Measurements from ENCODE around the gene TPM2. TPM values are rescaled to one million over a fixed set of nuclear protein-coding genes. Genes with fewer than 3 reads are reported as not detected.

Gene TPM2
- total RNA-seq, 4 donors from 2014 or later = 45.4 to 79.6 (median 72.2) TPM

DNA sequence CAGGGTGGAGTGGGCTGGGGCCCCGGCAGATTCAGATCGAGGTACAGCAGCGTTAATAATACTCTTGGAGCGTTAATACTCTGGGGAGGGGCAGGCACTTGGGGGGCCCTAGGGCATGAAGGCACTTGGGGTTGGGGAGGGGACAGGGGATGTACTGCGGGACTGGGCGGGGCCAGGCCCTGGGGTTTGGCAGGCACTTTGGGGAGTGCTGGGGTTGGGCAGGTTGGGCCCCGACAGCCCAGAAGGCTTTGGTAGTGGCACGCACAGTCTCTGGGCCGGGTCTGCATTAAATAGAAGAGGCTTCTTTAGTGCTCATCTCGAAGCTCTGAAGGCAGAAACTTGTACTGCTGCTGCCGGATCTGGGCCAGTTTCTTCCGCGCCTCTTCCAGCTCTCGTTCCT lies 7.8 kb upstream of the TPM2 start:
- TF ChIP-seq, protein P1, sequence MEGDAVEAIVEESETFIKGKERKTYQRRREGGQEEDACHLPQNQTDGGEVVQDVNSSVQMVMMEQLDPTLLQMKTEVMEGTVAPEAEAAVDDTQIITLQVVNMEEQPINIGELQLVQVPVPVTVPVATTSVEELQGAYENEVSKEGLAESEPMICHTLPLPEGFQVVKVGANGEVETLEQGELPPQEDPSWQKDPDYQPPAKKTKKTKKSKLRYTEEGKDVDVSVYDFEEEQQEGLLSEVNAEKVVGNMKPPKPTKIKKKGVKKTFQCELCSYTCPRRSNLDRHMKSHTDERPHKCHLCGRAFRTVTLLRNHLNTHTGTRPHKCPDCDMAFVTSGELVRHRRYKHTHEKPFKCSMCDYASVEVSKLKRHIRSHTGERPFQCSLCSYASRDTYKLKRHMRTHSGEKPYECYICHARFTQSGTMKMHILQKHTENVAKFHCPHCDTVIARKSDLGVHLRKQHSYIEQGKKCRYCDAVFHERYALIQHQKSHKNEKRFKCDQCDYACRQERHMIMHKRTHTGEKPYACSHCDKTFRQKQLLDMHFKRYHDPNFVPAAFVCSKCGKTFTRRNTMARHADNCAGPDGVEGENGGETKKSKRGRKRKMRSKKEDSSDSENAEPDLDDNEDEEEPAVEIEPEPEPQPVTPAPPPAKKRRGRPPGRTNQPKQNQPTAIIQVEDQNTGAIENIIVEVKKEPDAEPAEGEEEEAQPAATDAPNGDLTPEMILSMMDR (IDR thresholded peaks at IDR 0.05) = no peak
- no peak for TF ChIP-seq POLR2A (IDR thresholded peaks at IDR 0.05)
- WGBS, 2 donors = 85% methylated on average over 12 to 14 of the region's 14 CpGs

GRCh38 chr9:35696520-35697215 lies 6.9 kb upstream of the TPM2 start:
- peak in 1 of 2 donors; percentile 50 for TF ChIP-seq POLR2A (IDR thresholded peaks at IDR 0.05)
- TF ChIP-seq, protein P1 (IDR thresholded peaks at IDR 0.05) = peak; percentile 75 to 97 (median 88)
- intact Hi-C loops (cut with DNase I) = no loop called here
- H3K36me3 ChIP-seq = peaks cover 45 to 51% of the 10 kb centered on the region in 2 donors
- 32 to 42% methylated on average over 9 of the region's 9 CpGs for WGBS, 2 donors
- no peaks in the 10 kb centered on the region for H3K9me3 ChIP-seq
- H3K4me3 ChIP-seq (replicated peaks in 1 of 3) = no peak overlapping the region
- H3K4me1 ChIP-seq = peaks cover 12 to 17% of the 10 kb centered on the region in 2 donors
- DNase-seq = peak; percentile 69 to 73
- peak overlapping the region; percentile 81 to 91 (median 86) for H3K27ac ChIP-seq
- no peaks in the 10 kb centered on the region for H3K27me3 ChIP-seq

More for the DNA sequence above, 7.8 kb upstream of the TPM2 start:
- H3K4me3 ChIP-seq (replicated peaks in 1 of 3) = no peak overlapping the region
- intact Hi-C loops (cut with DNase I) = no loop called here
- DNase-seq = no peak
- no peaks in the 10 kb centered on the region for H3K9me3 ChIP-seq
- peaks cover 54 to 59% of the 10 kb centered on the region in 2 donors for H3K36me3 ChIP-seq
- H3K4me1 ChIP-seq = peaks cover 12 to 17% of the 10 kb centered on the region in 2 donors
- peak overlapping the region; percentile 81 to 91 (median 86) for H3K27ac ChIP-seq
- no peaks in the 10 kb centered on the region for H3K27me3 ChIP-seq

- H3K4me1 ChIP-seq = peaks cover 12 to 17% of the 10 kb centered on the region in 2 donors
- 98 to 100% methylated on average over 3 of the region's 3 CpGs for WGBS, 2 donors
- no peaks in the 10 kb centered on the region for H3K27me3 ChIP-seq
- peaks cover 38 to 44% of the 10 kb centered on the region in 2 donors for H3K36me3 ChIP-seq
- peak overlapping the region; percentile 64 to 91 (median 86) for H3K27ac ChIP-seq
- no peak overlapping the region for H3K4me3 ChIP-seq (replicated peaks in 1 of 3)
- no peak for DNase-seq
- intact Hi-C loops (cut with DNase I) = no loop called here
- no peaks in the 10 kb centered on the region for H3K9me3 ChIP-seq
- TF ChIP-seq, protein P1 (IDR thresholded peaks at IDR 0.05) = no peak
- TF ChIP-seq POLR2A (IDR thresholded peaks at IDR 0.05) = no peak
Observed at GRCh38 chr9:35695943-35696401, 6.2 kb upstream of the TPM2 start.

DNA sequence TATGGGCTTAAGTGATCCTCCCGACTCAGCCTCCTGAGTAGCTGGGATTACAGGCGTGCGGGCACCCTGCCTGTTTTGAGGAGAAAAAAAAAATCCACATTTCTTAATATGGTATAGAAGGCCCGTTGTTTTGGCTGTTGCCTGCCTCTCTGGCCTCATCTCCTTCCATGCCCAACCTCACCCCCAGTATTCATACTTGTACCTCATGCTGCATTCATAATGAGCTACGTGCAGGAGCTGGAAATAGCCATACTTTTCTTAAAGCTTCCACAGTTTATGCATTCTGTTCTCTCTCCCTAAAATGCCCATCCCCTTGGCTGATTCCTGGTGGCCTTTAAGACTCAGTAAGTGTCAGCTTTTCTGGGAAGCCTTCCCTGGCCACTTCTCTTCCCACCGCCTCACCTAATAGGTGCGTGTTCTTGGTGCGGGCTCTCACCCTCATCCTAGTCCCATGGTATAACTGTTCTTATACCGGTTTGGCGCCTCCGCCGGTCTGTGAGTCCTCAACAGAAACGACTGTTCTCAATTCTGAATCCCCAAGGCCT lies 2.1 kb upstream of the TPM2 start:
- WGBS, 2 donors = 74 to 81% methylated on average over 13 of the region's 13 CpGs
- peaks cover 14% of the 10 kb centered on the region in 2 donors for H3K4me1 ChIP-seq
- no peak overlapping the region for H3K4me3 ChIP-seq (replicated peaks in 1 of 3)
- TF ChIP-seq POLR2A (IDR thresholded peaks at IDR 0.05) = no peak
- TF ChIP-seq, protein P1 (IDR thresholded peaks at IDR 0.05) = no peak
- intact Hi-C loops (cut with DNase I) = no loop called here
- no peaks in the 10 kb centered on the region for H3K27me3 ChIP-seq
- peak overlapping the region; percentile 85 to 94 (median 87) for H3K27ac ChIP-seq
- H3K9me3 ChIP-seq = no peaks in the 10 kb centered on the region
- no peak for DNase-seq
- peaks cover 0 to 2% of the 10 kb centered on the region in 2 donors for H3K36me3 ChIP-seq

DNA sequence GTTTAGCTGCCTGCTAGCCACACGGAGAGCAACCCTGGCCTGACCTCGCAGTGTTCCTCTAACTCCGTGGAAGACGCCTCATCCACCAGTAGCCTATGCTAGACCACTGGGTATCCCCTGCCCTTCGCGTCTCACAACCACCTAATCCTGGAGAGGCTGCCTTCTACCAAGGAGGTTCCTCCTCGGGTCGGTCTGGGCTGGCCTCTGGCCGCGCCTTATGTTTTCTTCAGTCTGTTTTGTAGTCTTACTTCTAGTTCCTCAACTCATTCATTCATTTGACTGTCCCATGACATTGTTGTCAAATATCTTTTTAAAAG lies 1.6 kb upstream of the TPM2 start:
- peak overlapping the region in 2 of 3 donors; percentile 78 to 92 for H3K4me3 ChIP-seq (replicated peaks in 1 of 3)
- DNase-seq = no peak
- no peaks in the 10 kb centered on the region for H3K9me3 ChIP-seq
- no peaks in the 10 kb centered on the region for H3K27me3 ChIP-seq
- peak overlapping the region; percentile 85 to 94 (median 87) for H3K27ac ChIP-seq
- WGBS, 2 donors = 32 to 39% methylated on average over 10 of the region's 10 CpGs
- no peaks in the 10 kb centered on the region for H3K36me3 ChIP-seq
- intact Hi-C loops (cut with DNase I) = no loop called here
- H3K4me1 ChIP-seq = peaks cover 9 to 12% of the 10 kb centered on the region in 2 donors
- TF ChIP-seq POLR2A (IDR thresholded peaks at IDR 0.05) = no peak
- TF ChIP-seq, protein P1 (IDR thresholded peaks at IDR 0.05) = no peak
